T-helper 2 cell treated with Interferon-gamma antibody and Interleukin-4, amounts not matched to agents 100 ng/mL and 5 ng/mL, for 36 hours (primary cell): ENCODE results near the gene TBC1D4. TPM values are rescaled to one million over a fixed set of nuclear protein-coding genes. Genes with fewer than 3 reads are reported as not detected.

ENCODE experiments used
- intact Hi-C: fragments of 100-400 bp; cut with micrococcal nuclease; formaldehyde crosslinking; loops from one replicate; pipeline ENCODE4 v1.15.1; 2023
- total RNA-seq: library from RNA; stranded (reverse); gene quantifications from 2 replicates; pipeline ENCODE4 v1.2.3, GENCODE V29; 2022

Gene TBC1D4
- total RNA-seq, 1 donor from 2014 or later: 23.3 TPM

GRCh38 chr13:75489502-75490263 is 7.7 kb upstream of the TBC1D4 start:
- intact Hi-C loops: no loop called here

GRCh38 chr13:75486146-75487062 is 4.4 kb upstream of the TBC1D4 start:
- intact Hi-C loops: no loop called here

GRCh38 chr13:75485286-75486062 is 3.5 kb upstream of the TBC1D4 start:
- intact Hi-C loops: no loop called here

- intact Hi-C loops: loop anchor here (1.0 to 5.0 kb wide), 6 partner anchors 55 to 1350 kb away; partner anchors contain the start of genes COMMD6, KLF12, LMO7 and UCHL3
Measured at GRCh38 chr13:75482820-75483079, 781 bp upstream of the TBC1D4 start.

- intact Hi-C loops: loop anchor here (1.0 to 5.0 kb wide), 6 partner anchors 56 to 1349 kb away; partner anchors contain the start of genes COMMD6, KLF12, LMO7 and UCHL3
Measured at GRCh38 chr13:75481176-75482069, 546 bp downstream of the TBC1D4 start.

GRCh38 chr13:75480671-75481175 is 1.2 kb downstream of the TBC1D4 start:
- intact Hi-C loops: loop anchor here (5.0 kb wide), 3 partner anchors 108 to 1348 kb away; partner anchors contain the start of genes KLF12 and LMO7

GRCh38 chr13:75479102-75479740 is 2.7 kb downstream of the TBC1D4 start:
- intact Hi-C loops: no loop called here

- intact Hi-C loops: no loop called here
Measured at GRCh38 chr13:75478659-75479058, 3.3 kb downstream of the TBC1D4 start.

- intact Hi-C loops: no loop called here
Measured at GRCh38 chr13:75474956-75475355, 7.0 kb downstream of the TBC1D4 start.

GRCh38 chr13:75473468-75473867 is 8.5 kb downstream of the TBC1D4 start:
- intact Hi-C loops: no loop called here

GRCh38 chr13:75470676-75471075 is 11.3 kb downstream of the TBC1D4 start:
- intact Hi-C loops: no loop called here

GRCh38 chr13:75469047-75469446 is 12.9 kb downstream of the TBC1D4 start:
- intact Hi-C loops: no loop called here

- intact Hi-C loops: no loop called here
Measured at GRCh38 chr13:75468602-75469001, 13.4 kb downstream of the TBC1D4 start.

GRCh38 chr13:75468098-75468497 is 13.9 kb downstream of the TBC1D4 start:
- intact Hi-C loops: no loop called here

- intact Hi-C loops: no loop called here
Measured at GRCh38 chr13:75467040-75467728, 14.8 kb downstream of the TBC1D4 start.

GRCh38 chr13:75465236-75465635 is 16.7 kb downstream of the TBC1D4 start:
- intact Hi-C loops: no loop called here

GRCh38 chr13:75461314-75461713 is 20.7 kb downstream of the TBC1D4 start:
- intact Hi-C loops: no loop called here

- intact Hi-C loops: no loop called here
Measured at GRCh38 chr13:75460644-75461043, 21.3 kb downstream of the TBC1D4 start.
